ENCODE data around the gene PLA2G4D. TPM values are rescaled to one million over a fixed set of nuclear protein-coding genes. Genes with fewer than 3 reads are reported as not detected.

PLA2G4D gene
- total RNA-seq, 1 donor from 2014 or later, result not detected

DNA sequence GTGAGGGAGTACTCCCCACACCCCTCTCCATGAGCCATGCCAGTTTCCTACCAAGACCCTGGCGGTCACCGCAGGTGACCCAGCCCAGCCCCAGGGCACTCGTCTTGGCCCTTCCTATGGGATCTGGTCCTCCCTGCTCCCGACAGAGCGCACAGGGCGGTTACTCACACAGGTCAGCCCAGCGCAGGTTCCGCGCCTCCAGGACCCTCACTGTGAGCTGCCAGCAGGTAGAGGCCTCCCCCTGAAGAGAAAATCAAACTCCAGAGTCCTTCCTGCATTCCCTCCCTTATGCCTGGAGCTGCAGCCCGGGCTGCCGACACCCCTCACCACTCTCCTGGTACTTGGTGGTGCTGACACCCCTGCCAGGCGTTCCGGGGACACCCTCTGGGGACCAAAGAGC lies 6.9 kb downstream of the PLA2G4D start:
- Mint-ChIP-seq H3K36me3 (ENCODE audit: low read depth) (no peaks in the 10 kb centered on the region), H3K27ac (no peak overlapping the region), H3K9me3 (no peaks in the 10 kb centered on the region), H3K4me1 (peaks cover 2% of the 10 kb centered on the region), H3K27me3 (peaks cover 15% of the 10 kb centered on the region), H3K4me3 (no peak overlapping the region)
- ATAC-seq (ENCODE audit: low read depth) (no peak), DNase-seq (no peak)
- intact Hi-C loops (cut with micrococcal nuclease), result no loop called here
- ChIA-PET CTCF (interaction anchor here (1.5 kb wide), 1 partner anchor 98 kb away, joined by 4 read pairs; no protein-coding TSS in a partner anchor), POLR2A (no interaction called here)
- TF ChIP-seq, protein P1, sequence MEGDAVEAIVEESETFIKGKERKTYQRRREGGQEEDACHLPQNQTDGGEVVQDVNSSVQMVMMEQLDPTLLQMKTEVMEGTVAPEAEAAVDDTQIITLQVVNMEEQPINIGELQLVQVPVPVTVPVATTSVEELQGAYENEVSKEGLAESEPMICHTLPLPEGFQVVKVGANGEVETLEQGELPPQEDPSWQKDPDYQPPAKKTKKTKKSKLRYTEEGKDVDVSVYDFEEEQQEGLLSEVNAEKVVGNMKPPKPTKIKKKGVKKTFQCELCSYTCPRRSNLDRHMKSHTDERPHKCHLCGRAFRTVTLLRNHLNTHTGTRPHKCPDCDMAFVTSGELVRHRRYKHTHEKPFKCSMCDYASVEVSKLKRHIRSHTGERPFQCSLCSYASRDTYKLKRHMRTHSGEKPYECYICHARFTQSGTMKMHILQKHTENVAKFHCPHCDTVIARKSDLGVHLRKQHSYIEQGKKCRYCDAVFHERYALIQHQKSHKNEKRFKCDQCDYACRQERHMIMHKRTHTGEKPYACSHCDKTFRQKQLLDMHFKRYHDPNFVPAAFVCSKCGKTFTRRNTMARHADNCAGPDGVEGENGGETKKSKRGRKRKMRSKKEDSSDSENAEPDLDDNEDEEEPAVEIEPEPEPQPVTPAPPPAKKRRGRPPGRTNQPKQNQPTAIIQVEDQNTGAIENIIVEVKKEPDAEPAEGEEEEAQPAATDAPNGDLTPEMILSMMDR (IDR thresholded peaks at IDR 0.05), result no peak

GRCh38 chr15:42085721-42086120 lies 8.6 kb downstream of the PLA2G4D start:
- H3K4me3 Mint-ChIP-seq, result no peak overlapping the region
- ChIA-PET POLR2A (no interaction called here), CTCF (interaction anchor here (2.0 to 7.0 kb wide), 2 partner anchors 12 to 96 kb away, joined by 5 to 51 read pairs; no protein-coding TSS in a partner anchor)
- no peaks in the 10 kb centered on the region for H3K9me3 Mint-ChIP-seq
- TF ChIP-seq, protein P1 (IDR thresholded peaks at IDR 0.05), result no peak
- ATAC-seq (ENCODE audit: low read depth) (no peak), DNase-seq (no peak)
- H3K27ac Mint-ChIP-seq, result no peak overlapping the region
- H3K27me3 Mint-ChIP-seq, result peaks cover 16% of the 10 kb centered on the region
- peaks cover 2% of the 10 kb centered on the region for H3K4me1 Mint-ChIP-seq
- no peaks in the 10 kb centered on the region for H3K36me3 Mint-ChIP-seq (ENCODE audit: low read depth)
- intact Hi-C loops (cut with micrococcal nuclease), result no loop called here

GRCh38 chr15:42085236-42085605 lies 9.1 kb downstream of the PLA2G4D start:
- intact Hi-C loops (cut with micrococcal nuclease), result no loop called here
- TF ChIP-seq, protein P1 (IDR thresholded peaks at IDR 0.05), result no peak
- Mint-ChIP-seq H3K9me3 (no peaks in the 10 kb centered on the region), H3K36me3 (ENCODE audit: low read depth) (no peaks in the 10 kb centered on the region), H3K4me3 (no peak overlapping the region), H3K4me1 (peaks cover 2% of the 10 kb centered on the region), H3K27me3 (peaks cover 14% of the 10 kb centered on the region), H3K27ac (no peak overlapping the region)
- POLR2A ChIA-PET, result no interaction called here
- ATAC-seq (ENCODE audit: low read depth), result no peak
- CTCF ChIA-PET, result interaction anchor here (2.0 to 7.0 kb wide), 3 partner anchors 13 to 312 kb away, joined by 5 to 51 read pairs (median 12); partner anchors contain the start of gene MAPKBP1
- no peak for DNase-seq

DNA sequence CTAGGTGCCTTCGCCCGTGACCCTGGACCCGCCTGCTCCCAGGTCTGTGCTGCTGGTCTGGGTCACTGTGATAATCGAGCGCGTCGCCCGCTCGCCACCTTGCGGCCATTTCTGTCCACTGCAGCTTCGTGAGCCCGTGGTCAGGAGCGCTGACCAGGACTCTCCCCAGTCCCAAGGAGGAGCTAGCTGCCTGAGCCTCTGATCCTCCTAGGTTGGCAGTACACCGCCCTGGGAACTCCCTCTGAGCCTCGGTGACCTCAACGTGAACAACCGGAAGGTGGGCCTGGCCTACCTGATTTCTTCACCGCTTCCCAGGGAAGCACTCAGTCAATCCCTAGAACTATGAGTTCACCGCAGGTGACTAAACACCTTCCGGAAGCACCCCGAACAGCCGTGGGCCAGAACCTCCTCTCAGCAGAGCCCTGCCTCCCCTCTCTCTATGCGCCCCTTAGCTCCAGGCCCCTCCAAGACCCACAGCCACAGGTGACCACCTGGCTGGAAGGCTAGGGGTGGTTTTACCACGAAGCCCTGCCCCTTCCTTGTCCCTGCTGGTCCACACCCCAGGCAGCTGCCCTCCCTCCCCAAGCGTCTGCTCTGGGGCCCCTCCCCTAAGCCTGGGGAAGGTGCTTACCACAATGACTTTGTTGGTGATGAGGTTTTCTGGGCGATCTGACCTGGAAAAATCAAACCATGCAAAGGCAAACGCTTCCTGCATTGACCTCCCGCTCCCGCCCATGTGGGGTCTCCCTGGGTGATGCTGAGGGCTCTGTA lies 9.7 kb downstream of the PLA2G4D start:
- ChIA-PET CTCF (interaction anchor here (0.6 to 7.0 kb wide), 9 partner anchors 10 to 312 kb away, joined by 3 to 51 read pairs (median 4); partner anchors contain the start of genes MAPKBP1 and PLA2G4D), POLR2A (no interaction called here)
- no peaks in the 10 kb centered on the region for H3K9me3 Mint-ChIP-seq
- H3K27me3 Mint-ChIP-seq, result peaks cover 14% of the 10 kb centered on the region
- H3K27ac Mint-ChIP-seq, result no peak overlapping the region
- ATAC-seq (ENCODE audit: low read depth) (peak; percentile 82), DNase-seq (peak; percentile 49)
- TF ChIP-seq, protein P1 (IDR thresholded peaks at IDR 0.05), result peak; percentile 26
- peaks cover 2% of the 10 kb centered on the region for H3K4me1 Mint-ChIP-seq
- H3K4me3 Mint-ChIP-seq, result no peak overlapping the region
- intact Hi-C loops (cut with micrococcal nuclease), result loop anchor here (1.0 kb wide), 2 partner anchors 95 to 312 kb away; no protein-coding TSS in a partner anchor
- H3K36me3 Mint-ChIP-seq (ENCODE audit: low read depth), result no peaks in the 10 kb centered on the region

GRCh38 chr15:42083916-42084315 lies 10.4 kb downstream of the PLA2G4D start:
- ChIA-PET CTCF (interaction anchor here (0.6 to 7.0 kb wide), 12 partner anchors 10 to 311 kb away, joined by 3 to 51 read pairs (median 4); partner anchors contain the start of genes MAPKBP1 and PLA2G4D), POLR2A (no interaction called here)
- no peak overlapping the region for H3K27ac Mint-ChIP-seq
- no peaks in the 10 kb centered on the region for H3K9me3 Mint-ChIP-seq
- peaks cover 2% of the 10 kb centered on the region for H3K4me1 Mint-ChIP-seq
- ATAC-seq (ENCODE audit: low read depth) (no peak), DNase-seq (no peak)
- no peak overlapping the region for H3K4me3 Mint-ChIP-seq
- intact Hi-C loops (cut with micrococcal nuclease), result loop anchor here (1.0 kb wide), 2 partner anchors 95 to 312 kb away; no protein-coding TSS in a partner anchor
- H3K27me3 Mint-ChIP-seq, result peaks cover 14% of the 10 kb centered on the region
- H3K36me3 Mint-ChIP-seq (ENCODE audit: low read depth), result no peaks in the 10 kb centered on the region
- TF ChIP-seq, protein P1 (IDR thresholded peaks at IDR 0.05), result no peak

Data from activated B cell treated with CpG ODN at 0.5 μM for 24 hours (primary cell).